ENCODE measurements around the gene SLC35F3. TPM values are rescaled to one million over a fixed set of nuclear protein-coding genes. Genes with fewer than 3 reads are reported as not detected.

SLC35F3 gene
- total and polyA plus RNA-seq, 2 experiments from 2014 or later: 0.80 to 1.3 TPM

- Histone ChIP-seq H3K79me2 (no peaks in the 10 kb centered on the region), H3K27me3 (no peaks in the 10 kb centered on the region), H3K4me2 (no peak overlapping the region), H2AFZ (no peak overlapping the region), H3K4me3 (no peak overlapping the region), H3K9me3 (ENCODE audit: low read depth) (no peaks in the 10 kb centered on the region), H4K20me1 (ENCODE audit: insufficient read depth, poor library complexity, severe bottlenecking) (no peaks in the 10 kb centered on the region), H3K4me1 (ENCODE audit: insufficient read depth) (no peaks in the 10 kb centered on the region), H3K36me3 (replicated peaks; ENCODE audit: insufficient read depth, low read depth) (no peaks in the 10 kb centered on the region), H3K27ac (no peak overlapping the region), H3K9me2 (replicated peaks; ENCODE audit: insufficient read depth) (no peaks in the 10 kb centered on the region)
- 94% methylated on average over 18 of the region's 18 CpGs for WGBS (ENCODE audit: low lambda C conversion rate, missing lambda C conversion rate)
- no peak for DNase-seq (ENCODE audit: low spot score)
- no peak for TF ChIP-seq EZH2 (IDR thresholded peaks at IDR 0.05; ENCODE audit: borderline replicate concordance)
- TF ChIP-seq EZH2phosphoT487 (IDR thresholded peaks at IDR 0.05; ENCODE audit: low read depth, severe bottlenecking, unreplicated experiment): no peak
- no peak for TF ChIP-seq CTCF (IDR thresholded peaks at IDR 0.05; ENCODE audit: poor library complexity)
These were observed 412.0 kb downstream of the SLC35F3 start for GRCh38 chr1:234316486-234316885.

GRCh38 chr1:234316937-234317336 is 412.5 kb downstream of the SLC35F3 start:
- 67% methylated on average over 6 of the region's 6 CpGs for WGBS (ENCODE audit: low lambda C conversion rate, missing lambda C conversion rate)
- Histone ChIP-seq H3K27me3 (no peaks in the 10 kb centered on the region), H3K9me2 (replicated peaks; ENCODE audit: insufficient read depth) (no peaks in the 10 kb centered on the region), H3K9me3 (ENCODE audit: low read depth) (no peaks in the 10 kb centered on the region), H3K4me3 (no peak overlapping the region), H3K79me2 (no peaks in the 10 kb centered on the region), H3K36me3 (replicated peaks; ENCODE audit: insufficient read depth, low read depth) (no peaks in the 10 kb centered on the region), H3K27ac (no peak overlapping the region), H3K4me1 (ENCODE audit: insufficient read depth) (no peaks in the 10 kb centered on the region), H4K20me1 (ENCODE audit: insufficient read depth, poor library complexity, severe bottlenecking) (no peaks in the 10 kb centered on the region), H3K4me2 (no peak overlapping the region), H2AFZ (no peak overlapping the region)
- no peak for DNase-seq (ENCODE audit: low spot score)
- TF ChIP-seq CTCF (IDR thresholded peaks at IDR 0.05; ENCODE audit: poor library complexity) (no peak), EZH2 (IDR thresholded peaks at IDR 0.05; ENCODE audit: borderline replicate concordance) (no peak), EZH2phosphoT487 (IDR thresholded peaks at IDR 0.05; ENCODE audit: low read depth, severe bottlenecking, unreplicated experiment) (no peak)

- Histone ChIP-seq H3K4me3 (no peak overlapping the region), H3K27ac (no peak overlapping the region), H3K27me3 (peaks cover 16% of the 10 kb centered on the region), H3K4me2 (no peak overlapping the region), H3K36me3 (replicated peaks; ENCODE audit: insufficient read depth, low read depth) (no peaks in the 10 kb centered on the region), H2AFZ (no peak overlapping the region), H3K9me2 (replicated peaks; ENCODE audit: insufficient read depth) (no peaks in the 10 kb centered on the region), H3K79me2 (no peaks in the 10 kb centered on the region), H4K20me1 (ENCODE audit: insufficient read depth, poor library complexity, severe bottlenecking) (no peaks in the 10 kb centered on the region), H3K9me3 (ENCODE audit: low read depth) (no peaks in the 10 kb centered on the region), H3K4me1 (ENCODE audit: insufficient read depth) (no peaks in the 10 kb centered on the region)
- no peak for DNase-seq (ENCODE audit: low spot score)
- 80% methylated on average over 5 of the region's 5 CpGs for WGBS (ENCODE audit: low lambda C conversion rate, missing lambda C conversion rate)
- TF ChIP-seq EZH2 (IDR thresholded peaks at IDR 0.05; ENCODE audit: borderline replicate concordance) (no peak), CTCF (IDR thresholded peaks at IDR 0.05; ENCODE audit: poor library complexity) (no peak), EZH2phosphoT487 (IDR thresholded peaks at IDR 0.05; ENCODE audit: low read depth, severe bottlenecking, unreplicated experiment) (no peak)
These were observed 415.6 kb downstream of the SLC35F3 start for GRCh38 chr1:234320069-234320468.

- no peak overlapping the region for H2AFZ ChIP-seq
- no peaks in the 10 kb centered on the region for H3K9me2 ChIP-seq (replicated peaks; ENCODE audit: insufficient read depth)
These were observed 416.1 kb downstream of the SLC35F3 start for GRCh38 chr1:234320549-234320948.

More at GRCh38 chr1:234320549-234320948, 416.1 kb downstream of the SLC35F3 start:
- no peaks in the 10 kb centered on the region for H4K20me1 ChIP-seq (ENCODE audit: insufficient read depth, poor library complexity, severe bottlenecking)
- DNase-seq (ENCODE audit: low spot score): peak; percentile 22
- no peaks in the 10 kb centered on the region for H3K9me3 ChIP-seq (ENCODE audit: low read depth)
- WGBS (ENCODE audit: low lambda C conversion rate, missing lambda C conversion rate): 64% methylated on average over 8 of the region's 8 CpGs
- H3K27me3 ChIP-seq: peaks cover 21% of the 10 kb centered on the region
- no peak overlapping the region for H3K27ac ChIP-seq
- H3K4me2 ChIP-seq: no peak overlapping the region
- no peak overlapping the region for H3K4me3 ChIP-seq
- H3K36me3 ChIP-seq (replicated peaks; ENCODE audit: insufficient read depth, low read depth): no peaks in the 10 kb centered on the region
- H3K4me1 ChIP-seq (ENCODE audit: insufficient read depth): no peaks in the 10 kb centered on the region
- H3K79me2 ChIP-seq: no peaks in the 10 kb centered on the region
- TF ChIP-seq CTCF (IDR thresholded peaks at IDR 0.05; ENCODE audit: poor library complexity) (no peak), EZH2phosphoT487 (IDR thresholded peaks at IDR 0.05; ENCODE audit: low read depth, severe bottlenecking, unreplicated experiment) (no peak), EZH2 (IDR thresholded peaks at IDR 0.05; ENCODE audit: borderline replicate concordance) (no peak)
